Activated T-cell treated with anti-CD3 and anti-CD28 coated beads, Interleukin-2, amount 50 U/mL, for 72 hours (primary cell): Measurements from ENCODE around the gene PIP5KL1. TPM values are rescaled to one million over a fixed set of nuclear protein-coding genes. Genes with fewer than 3 reads are reported as not detected.

Experiments used
- ATAC-seq, 2 donors: fragments of 150-1000 bp; cut with Tn5 transposase; replicated peaks in 1 of 2; 2 replicates each; pipeline ENCODE4 v1.10.0; 2021; ENCODE audit warnings: moderate library complexity in 2 of 2, mild to moderate bottlenecking in 1 of 2
- DNase-seq, 2 donors: peaks; one replicate each; pipeline ENCODE4 v3.0.0; 2021 to 2022; ENCODE audit warnings: mixed read lengths in 1 of 2
- H3K27ac Mint-ChIP-seq: one replicate; pipeline ENCODE4 v1.8.0; 2022; ENCODE audit warnings: mild to moderate bottlenecking, moderate library complexity, mixed read lengths
- H3K27me3 Mint-ChIP-seq: one replicate; pipeline ENCODE4 v1.8.0; 2022; ENCODE audit warnings: low read depth, mixed read lengths
- H3K36me3 Mint-ChIP-seq, 2 donors: one replicate each; pipeline ENCODE4 v1.8.0; 2022; ENCODE audit warnings: mixed read lengths in 2 of 2, mild to moderate bottlenecking in 1 of 2; ENCODE audit not compliant: insufficient read depth in 2 of 2
- H3K4me1 Mint-ChIP-seq: one replicate; pipeline ENCODE4 v1.8.0; 2022; ENCODE audit warnings: low read depth, mixed read lengths
- H3K4me3 Mint-ChIP-seq, 2 donors: one replicate each; pipeline ENCODE4 v1.8.0; 2022; ENCODE audit warnings: mild to moderate bottlenecking in 2 of 2, mixed read lengths in 2 of 2, moderate library complexity in 2 of 2
- H3K9me3 Mint-ChIP-seq, 2 donors: one replicate each; pipeline ENCODE4 v1.8.0; 2022; ENCODE audit warnings: mixed read lengths in 2 of 2
- total RNA-seq, 2 donors: library from RNA; stranded (reverse); gene quantifications; one replicate each; pipeline ENCODE4 v1.2.3, GENCODE V29; 2022

The PIP5KL1 gene
- total RNA-seq, 2 donors from 2014 or later: 4.4 to 6.4 TPM

DNA sequence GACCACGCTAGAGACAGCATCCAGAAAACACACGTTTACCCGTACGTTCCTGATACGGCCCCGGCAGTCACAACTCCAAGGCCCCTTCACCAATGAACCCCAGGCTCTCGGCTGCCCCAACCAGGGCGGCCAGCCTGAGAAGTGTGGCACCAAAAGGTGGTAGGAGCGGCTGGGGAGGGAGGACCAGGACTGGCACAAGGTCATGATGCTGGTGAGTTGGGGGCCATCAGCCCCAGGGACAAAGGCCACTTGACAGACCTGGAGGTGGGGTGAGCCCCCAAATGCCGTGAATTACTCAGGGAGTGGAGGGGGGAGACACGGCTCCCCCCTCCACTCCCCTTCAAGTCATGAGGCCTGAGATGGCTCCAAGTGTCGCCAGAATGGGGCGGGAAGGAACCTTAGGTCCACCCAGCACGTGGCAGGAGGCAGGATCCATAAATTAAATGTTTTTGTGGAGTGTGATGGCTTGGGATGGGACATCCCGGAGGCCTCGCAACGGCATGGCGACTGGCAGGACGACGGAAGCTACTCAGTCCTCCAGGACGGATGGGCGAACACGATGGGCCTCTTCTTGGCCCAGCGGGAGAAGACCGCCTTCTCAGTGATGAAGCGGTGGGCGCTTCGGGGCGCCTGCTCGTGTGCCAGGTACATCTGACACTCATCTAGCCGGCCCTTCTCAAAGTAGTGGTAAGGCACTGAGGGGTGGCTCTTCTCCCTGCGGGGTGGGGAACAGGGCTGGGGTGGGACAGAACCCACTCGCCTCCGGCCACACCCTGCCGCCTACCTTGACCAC lies 22.5 kb downstream of the PIP5KL1 start:
- Mint-ChIP-seq H3K4me1 (peaks cover 65% of the 10 kb centered on the region), H3K9me3 (no peaks in the 10 kb centered on the region), H3K27ac (no peak overlapping the region), H3K36me3 (peaks cover 0 to 4% of the 10 kb centered on the region in 2 donors), H3K27me3 (no peaks in the 10 kb centered on the region), H3K4me3 (no peak overlapping the region)
- DNase-seq (no peak), ATAC-seq (no peak)

DNA sequence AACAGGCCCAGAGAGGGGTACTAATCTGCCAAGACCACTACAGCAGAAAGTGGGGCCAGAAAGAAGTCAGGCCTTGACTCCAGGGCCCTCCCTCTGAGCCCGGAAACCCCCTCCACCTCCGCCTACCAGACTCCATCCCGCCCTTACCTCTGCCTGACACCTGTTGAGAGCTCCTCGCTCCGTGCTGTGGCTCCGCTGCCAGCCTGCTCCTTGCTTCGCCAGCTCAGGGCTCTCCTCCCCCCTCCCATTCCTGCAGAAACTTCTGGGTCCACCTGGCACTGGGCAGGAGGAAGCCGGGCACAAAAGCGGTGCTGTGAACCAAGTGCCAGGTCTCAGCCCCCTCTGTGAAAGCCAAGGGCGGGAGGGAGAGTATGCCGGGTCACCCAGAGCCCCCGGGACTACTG lies 24.8 kb downstream of the PIP5KL1 start:
- no peaks in the 10 kb centered on the region for H3K27me3 Mint-ChIP-seq
- H3K4me3 Mint-ChIP-seq: peak overlapping the region; percentile 93 to 99
- H3K36me3 Mint-ChIP-seq: peaks cover 0 to 2% of the 10 kb centered on the region in 2 donors
- peak overlapping the region; percentile 100 for H3K27ac Mint-ChIP-seq
- DNase-seq (peak; percentile 62 to 71), ATAC-seq (peak; percentile 49 to 59)
- no peaks in the 10 kb centered on the region for H3K9me3 Mint-ChIP-seq
- H3K4me1 Mint-ChIP-seq: peaks cover 54% of the 10 kb centered on the region

DNA sequence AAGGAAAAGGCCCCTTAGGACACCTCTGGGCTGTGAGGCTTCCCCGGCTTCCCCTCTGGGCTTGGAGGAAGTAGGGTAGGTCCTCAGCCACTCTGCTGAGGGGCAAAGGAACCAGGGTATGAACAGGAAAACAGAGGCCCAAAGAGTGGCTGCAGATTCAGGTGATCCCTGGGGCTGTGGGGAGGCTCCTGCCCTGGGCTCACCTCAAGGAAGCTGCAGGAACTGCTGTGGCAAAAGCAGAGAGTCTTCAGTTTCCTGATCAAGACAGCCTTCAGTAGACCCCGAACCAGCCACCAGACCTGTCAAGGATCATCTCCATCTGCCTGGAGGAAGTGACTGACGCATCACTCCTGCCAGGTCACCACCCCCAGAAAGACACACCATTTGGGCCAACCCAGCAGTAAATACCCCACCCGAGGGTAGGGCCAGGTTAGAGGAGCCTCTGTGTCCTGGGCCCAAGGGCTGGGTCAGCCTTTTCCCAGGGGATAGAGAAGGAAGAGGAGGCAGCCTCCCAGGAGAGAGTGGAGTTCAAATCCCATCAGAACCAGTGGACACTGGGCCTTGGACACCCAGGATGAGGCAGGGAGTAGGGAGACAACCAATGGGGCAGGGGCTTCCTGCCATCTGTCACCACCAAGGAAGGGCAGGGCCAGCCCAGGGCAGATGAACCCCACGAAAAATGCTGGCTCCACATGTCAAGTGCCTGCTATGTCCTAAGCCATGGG lies 25.4 kb downstream of the PIP5KL1 start:
- Mint-ChIP-seq H3K4me3 (peak overlapping the region; percentile 93 to 99), H3K27ac (peak overlapping the region; percentile 100), H3K27me3 (no peaks in the 10 kb centered on the region), H3K36me3 (peaks cover 0 to 2% of the 10 kb centered on the region in 2 donors), H3K9me3 (no peaks in the 10 kb centered on the region), H3K4me1 (peaks cover 49% of the 10 kb centered on the region)
- peak; percentile 66 to 69 for DNase-seq
- peak; percentile 66 to 71 for ATAC-seq

DNA sequence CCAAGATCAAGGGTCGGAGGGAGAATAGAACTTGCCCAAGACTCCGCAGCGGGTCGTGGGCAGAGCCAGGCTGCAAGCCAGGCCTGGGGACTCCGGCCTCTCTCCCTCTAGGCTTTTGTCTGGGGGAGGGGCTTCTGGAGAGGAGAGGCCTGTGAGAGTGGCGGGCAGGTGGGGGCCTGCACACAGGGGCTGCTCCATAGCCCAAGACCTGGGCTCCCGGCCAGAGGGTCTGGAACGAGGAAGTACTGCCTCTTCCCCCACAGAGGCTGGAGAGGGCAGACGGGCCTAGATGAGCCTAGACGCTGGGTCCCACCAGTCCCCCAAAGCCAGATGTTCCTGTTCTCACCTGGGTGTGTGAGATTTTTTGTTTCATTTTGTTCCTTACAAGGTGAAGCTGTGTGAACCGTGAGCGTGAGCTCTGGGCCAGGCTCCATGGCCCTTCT lies 26.0 kb downstream of the PIP5KL1 start:
- Mint-ChIP-seq H3K36me3 (peaks cover 0 to 2% of the 10 kb centered on the region in 2 donors), H3K9me3 (no peaks in the 10 kb centered on the region), H3K27me3 (no peaks in the 10 kb centered on the region), H3K4me1 (peaks cover 49% of the 10 kb centered on the region), H3K4me3 (peak overlapping the region; percentile 93 to 99), H3K27ac (peak overlapping the region; percentile 100)
- ATAC-seq (peak in 1 of 2 donors; percentile 1), DNase-seq (no peak)

DNA sequence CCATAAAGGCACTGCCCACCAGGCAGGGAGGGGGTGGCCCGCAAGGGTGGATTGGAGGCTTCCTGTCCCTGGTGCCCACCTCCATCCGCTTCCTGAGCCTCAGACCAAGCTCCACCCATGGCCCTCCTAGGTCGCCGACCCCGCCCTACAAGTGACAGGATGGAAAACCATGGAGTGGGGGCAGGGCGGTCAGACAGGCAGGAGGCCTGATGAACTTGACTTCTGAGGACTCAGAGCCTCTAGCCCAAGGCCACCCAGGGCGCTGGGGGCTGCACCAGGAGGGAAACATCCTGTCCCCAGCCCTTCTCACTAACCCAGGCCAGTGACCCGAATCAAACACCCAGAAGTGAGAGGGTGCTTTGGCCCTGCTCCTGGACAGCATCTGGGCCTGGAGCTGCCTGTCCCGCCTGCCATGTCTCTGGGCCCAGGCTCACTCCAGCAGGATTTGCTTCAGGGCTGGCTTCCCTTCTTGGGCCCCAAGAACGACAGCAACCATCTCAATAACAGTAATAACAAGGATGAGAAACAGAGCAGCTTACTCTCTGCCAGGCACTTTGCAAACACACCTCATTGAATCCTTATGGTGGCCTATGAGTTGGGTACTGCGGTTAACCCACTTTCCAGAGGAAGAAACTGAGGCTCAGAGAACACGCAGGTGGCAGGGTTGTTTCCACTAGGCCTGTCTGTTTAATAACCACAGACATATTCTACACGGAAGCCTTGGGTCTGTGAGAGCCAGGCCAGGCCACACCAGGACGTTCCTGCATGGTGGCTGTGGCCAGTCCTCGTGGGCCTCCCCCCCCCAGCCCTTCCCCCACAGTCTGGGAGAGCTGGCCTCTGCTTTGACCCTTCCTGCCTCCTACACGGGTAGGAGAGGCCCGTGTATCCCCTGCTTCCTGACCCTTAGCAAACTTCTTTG lies 26.8 kb downstream of the PIP5KL1 start:
- peaks cover 0 to 2% of the 10 kb centered on the region in 2 donors for H3K36me3 Mint-ChIP-seq
- no peaks in the 10 kb centered on the region for H3K9me3 Mint-ChIP-seq
- ATAC-seq (peak; percentile 30 to 53), DNase-seq (peak; percentile 84 to 88)
- peak overlapping the region; percentile 100 for H3K27ac Mint-ChIP-seq
- H3K4me1 Mint-ChIP-seq: peaks cover 49% of the 10 kb centered on the region
- peak overlapping the region; percentile 93 to 99 for H3K4me3 Mint-ChIP-seq
- H3K27me3 Mint-ChIP-seq: no peaks in the 10 kb centered on the region

DNA sequence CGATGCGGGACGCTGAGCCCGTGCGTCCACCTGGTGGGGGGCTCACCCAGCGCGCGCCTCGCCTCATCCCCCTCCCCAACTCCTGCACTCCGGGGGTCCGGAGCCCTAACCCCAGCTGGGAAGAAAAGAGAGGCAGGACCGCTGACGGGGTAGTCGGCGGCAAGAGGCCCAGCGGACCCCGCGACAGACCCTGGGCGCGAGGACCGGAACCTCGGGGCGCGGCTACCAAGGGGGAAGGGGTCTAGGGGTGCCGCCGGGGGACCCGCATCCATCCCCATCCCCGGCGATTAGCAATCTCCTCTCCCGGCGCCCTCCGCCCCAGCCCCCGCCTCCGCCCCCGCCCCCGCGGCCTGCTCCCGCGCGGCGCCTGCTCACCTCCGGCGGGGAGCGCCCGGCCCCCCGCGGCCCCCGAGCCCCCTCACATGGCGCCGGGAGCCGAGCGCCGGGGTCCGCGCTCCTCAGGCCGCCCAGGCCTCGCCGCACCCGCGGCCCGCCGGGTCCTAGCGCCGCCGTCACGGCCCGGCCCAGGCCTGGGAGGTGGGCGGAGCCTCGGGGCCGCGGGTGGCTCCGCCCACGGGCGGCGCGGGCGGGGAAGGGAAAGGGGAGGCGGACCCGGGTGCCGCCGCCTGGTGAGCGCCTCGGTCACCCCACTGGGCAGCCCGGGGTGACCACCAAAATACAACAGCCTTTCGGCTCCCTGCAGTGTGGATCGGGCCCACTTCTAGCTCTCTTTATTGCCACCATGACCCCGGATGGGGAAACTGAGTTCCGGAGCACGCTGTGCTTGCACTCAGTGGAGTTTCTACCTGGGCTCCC lies 31.2 kb downstream of the PIP5KL1 start, which contains the start of gene ST6GALNAC6:
TSS of gene ST6GALNAC6 (minus strand) at position 476 of the 816 bp plus-strand sequence. CDS start 1,622 bp downstream, outside the sequence.
- Mint-ChIP-seq H3K4me1 (peaks cover 36% of the 10 kb centered on the region), H3K27me3 (no peaks in the 10 kb centered on the region)

DNA sequence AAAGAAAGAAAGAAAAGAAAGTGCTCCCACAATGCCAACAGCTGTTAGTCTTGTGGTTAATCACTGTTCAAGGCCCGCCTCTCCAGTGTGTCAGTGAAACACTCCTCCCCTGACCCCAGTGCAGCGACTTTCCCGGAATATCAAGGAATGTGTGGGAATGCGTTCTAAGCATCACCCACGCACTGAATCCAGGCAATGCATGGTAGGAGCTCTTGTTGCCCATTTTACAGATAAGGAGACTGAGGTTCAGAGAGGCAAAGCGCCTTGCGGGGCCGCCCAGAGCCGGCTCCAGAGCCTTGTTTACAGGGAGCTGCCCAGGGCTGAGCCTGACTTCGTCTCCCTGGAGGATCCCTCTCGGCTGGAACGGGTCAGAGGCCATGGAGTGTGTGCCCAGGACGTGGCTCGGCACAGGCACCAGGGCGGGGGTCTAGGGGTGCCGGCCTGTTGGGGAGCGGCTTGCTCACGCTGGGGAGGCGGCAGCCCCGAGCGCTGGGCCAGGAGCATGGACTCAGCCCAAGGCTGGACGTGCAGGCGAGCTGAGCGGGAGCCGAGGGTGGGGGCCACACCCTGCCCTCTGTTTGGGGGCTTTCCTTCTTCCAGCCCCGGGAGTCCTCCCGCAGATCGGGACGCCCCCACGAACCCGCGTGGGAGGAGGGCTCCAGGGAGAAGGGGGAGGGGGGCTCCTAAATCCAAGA lies 32.0 kb downstream of the PIP5KL1 start:
- peak overlapping the region; percentile 84 to 88 for H3K4me3 Mint-ChIP-seq
- H3K27me3 Mint-ChIP-seq: no peaks in the 10 kb centered on the region
- H3K4me1 Mint-ChIP-seq: peaks cover 28% of the 10 kb centered on the region
- DNase-seq (peak in 1 of 2 donors; percentile 34), ATAC-seq (peak; percentile 10)
- H3K27ac Mint-ChIP-seq: no peak overlapping the region
- H3K9me3 Mint-ChIP-seq: peaks cover 0 to 2% of the 10 kb centered on the region in 2 donors
- peaks cover 14 to 27% of the 10 kb centered on the region in 2 donors for H3K36me3 Mint-ChIP-seq

More for the DNA sequence above, 31.2 kb downstream of the PIP5KL1 start, which contains the start of gene ST6GALNAC6:
- DNase-seq (peak; percentile 81 to 88), ATAC-seq (peak; percentile 83 to 87)
- Mint-ChIP-seq H3K9me3 (no peaks in the 10 kb centered on the region), H3K4me3 (peak within 1 kb of the TSS; percentile 91 to 92), H3K36me3 (peaks cover 8 to 20% of the 10 kb centered on the region in 2 donors), H3K27ac (peak within 1 kb of the TSS; percentile 46)

DNA sequence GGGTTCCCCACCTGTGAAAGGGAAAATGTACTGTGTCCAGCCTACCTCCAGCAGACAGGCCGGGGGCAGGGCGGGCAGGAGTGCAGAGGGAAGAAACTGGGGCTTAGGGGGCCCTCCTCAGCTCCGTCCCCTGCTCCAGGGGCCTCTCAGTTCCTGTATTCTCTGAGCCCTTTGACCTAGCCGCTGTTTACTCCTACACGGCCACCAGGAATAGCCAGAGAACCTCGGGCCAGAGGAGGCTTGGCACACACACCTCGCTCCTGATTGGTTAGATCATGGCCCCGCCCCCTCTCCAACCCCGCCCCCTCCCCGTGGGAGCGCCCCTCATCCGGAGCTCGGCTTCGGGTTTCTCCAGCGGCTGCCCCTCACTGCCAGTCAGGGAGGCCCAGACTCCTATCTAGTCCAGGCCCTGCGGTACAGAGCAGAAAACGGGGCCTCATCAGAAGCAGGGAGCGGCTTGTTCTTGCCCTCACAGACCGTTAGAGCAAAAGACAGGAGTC lies 33.3 kb downstream of the PIP5KL1 start:
- peak; percentile 6 to 17 for ATAC-seq
- no peaks in the 10 kb centered on the region for H3K27me3 Mint-ChIP-seq
- no peak overlapping the region for H3K27ac Mint-ChIP-seq
- H3K9me3 Mint-ChIP-seq: peaks cover 0 to 2% of the 10 kb centered on the region in 2 donors
- H3K4me3 Mint-ChIP-seq: peak overlapping the region in 1 of 2 donors; percentile 50
- no peak for DNase-seq
- peaks cover 20% of the 10 kb centered on the region for H3K4me1 Mint-ChIP-seq
- peaks cover 21 to 37% of the 10 kb centered on the region in 2 donors for H3K36me3 Mint-ChIP-seq

DNA sequence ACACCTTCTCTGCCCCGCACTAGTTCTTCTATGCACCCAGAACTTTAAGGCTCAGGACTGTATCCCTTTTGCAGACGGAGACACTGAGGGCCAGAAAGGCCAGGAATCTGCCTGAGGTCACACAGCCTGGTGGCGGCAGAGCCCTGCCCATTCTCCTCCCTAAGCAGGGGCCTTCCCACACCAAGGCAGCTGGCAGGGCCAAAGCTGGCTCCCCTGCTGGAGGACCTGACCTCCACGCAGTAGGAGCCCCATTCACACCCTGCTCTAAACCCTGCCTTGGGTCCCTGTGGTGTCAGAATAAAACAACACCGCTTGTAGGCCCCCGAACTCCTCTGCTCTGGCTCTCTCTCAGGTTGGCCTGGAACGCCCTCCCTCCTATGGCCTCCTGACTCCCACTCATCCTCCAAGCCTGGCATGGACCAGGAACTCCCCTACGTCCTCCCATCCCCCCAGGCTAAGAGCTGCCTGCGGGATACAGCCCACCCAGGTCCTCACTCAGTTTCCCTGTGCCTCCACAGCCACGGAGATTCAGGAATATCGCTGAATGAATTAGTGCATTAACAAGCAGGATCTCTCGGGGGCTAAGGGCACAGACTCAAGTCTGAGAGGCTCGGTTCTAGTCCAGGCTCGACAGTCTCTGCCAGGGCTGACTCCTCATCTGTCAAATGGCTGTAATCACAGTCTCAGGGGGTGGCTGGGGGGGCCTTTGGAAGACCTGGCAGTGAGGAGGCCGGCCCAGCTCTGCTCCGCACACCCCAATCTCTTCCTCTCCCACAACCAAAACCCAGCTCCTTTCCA lies 34.0 kb downstream of the PIP5KL1 start:
- no peak overlapping the region for H3K27ac Mint-ChIP-seq
- H3K36me3 Mint-ChIP-seq: peaks cover 21 to 37% of the 10 kb centered on the region in 2 donors
- ATAC-seq (no peak), DNase-seq (no peak)
- no peaks in the 10 kb centered on the region for H3K27me3 Mint-ChIP-seq
- peaks cover 14% of the 10 kb centered on the region for H3K4me1 Mint-ChIP-seq
- no peak overlapping the region for H3K4me3 Mint-ChIP-seq
- peaks cover 0 to 2% of the 10 kb centered on the region in 2 donors for H3K9me3 Mint-ChIP-seq

DNA sequence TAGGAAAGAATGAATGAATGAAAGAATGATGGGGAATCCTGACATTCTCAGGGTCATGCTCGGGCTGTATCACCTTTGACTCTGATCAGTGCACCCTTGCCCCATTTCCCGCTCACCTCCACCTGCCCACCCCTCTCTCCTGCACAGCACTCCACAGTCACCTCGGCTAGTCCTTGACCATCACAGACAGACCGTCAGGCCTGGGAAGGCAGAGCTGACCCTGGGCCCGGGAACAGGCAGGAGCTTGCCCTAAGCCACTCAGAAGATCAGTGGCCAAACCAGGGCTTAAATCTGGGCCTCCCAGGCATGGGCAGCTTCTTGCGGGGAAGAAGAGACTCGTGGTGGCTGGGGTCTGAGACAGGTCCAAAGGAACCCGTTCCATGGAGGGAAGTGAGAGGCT lies 34.8 kb downstream of the PIP5KL1 start:
- H3K4me3 Mint-ChIP-seq: no peak overlapping the region
- DNase-seq: no peak
- H3K27ac Mint-ChIP-seq: no peak overlapping the region
- H3K4me1 Mint-ChIP-seq: peaks cover 14% of the 10 kb centered on the region
- no peak for ATAC-seq
- H3K9me3 Mint-ChIP-seq: peaks cover 0 to 2% of the 10 kb centered on the region in 2 donors
- H3K27me3 Mint-ChIP-seq: no peaks in the 10 kb centered on the region
- H3K36me3 Mint-ChIP-seq: peaks cover 24 to 43% of the 10 kb centered on the region in 2 donors
